Stimulated activated CD8-positive, alpha-beta memory T cell treated with anti-CD3 and anti-CD28 coated beads, Interleukin-2, amount 100 ng/mL, for 48 hours (primary cell): ENCODE results near the gene SH3TC2.

Experiments used
- DNase-seq, 2 donors: peaks; one replicate each; pipeline ENCODE4 v3.0.0-alpha.2; 2020; ENCODE audit warnings: low read depth in 2 of 2

The SH3TC2 gene

DNA sequence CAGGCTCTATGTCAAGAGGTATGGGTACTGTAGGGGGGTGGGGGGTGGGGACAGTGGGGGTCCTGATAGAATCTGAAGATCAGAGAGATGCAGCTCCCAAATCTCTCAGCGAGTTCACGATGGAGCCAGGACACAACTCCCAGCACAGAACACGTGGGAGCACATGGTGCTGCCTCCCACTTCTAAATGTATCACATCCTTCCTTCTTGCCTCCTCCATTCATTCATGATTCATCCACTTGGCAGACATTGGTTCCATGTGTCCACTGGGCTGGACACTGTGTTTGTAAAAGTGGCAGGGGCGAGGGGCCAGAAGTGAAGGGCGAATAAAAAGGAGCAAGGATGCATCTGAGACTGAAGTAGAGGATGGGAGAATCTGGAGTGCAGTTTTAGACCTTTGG is 33.9 kb downstream of the SH3TC2 start:
- no peak for DNase-seq

DNA sequence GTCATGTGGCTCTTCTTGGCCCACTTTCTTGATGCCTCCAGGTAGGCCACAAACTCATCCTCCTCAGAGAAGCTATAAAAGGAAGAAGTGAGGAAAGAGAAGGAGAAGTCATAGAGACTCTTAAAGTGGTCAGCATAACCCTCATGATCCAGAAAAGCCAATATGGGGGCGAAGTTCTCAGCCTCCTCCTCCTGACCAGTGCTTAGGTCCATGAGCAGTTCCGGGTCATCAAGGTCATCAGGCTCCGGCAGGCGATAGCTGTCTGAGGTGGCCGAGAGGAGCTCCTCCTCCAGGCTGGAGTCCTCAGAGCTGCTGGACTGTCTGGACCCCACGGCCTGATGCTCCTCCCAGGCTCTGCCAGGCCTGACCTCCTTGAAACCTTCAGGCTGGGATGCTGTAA is 34.7 kb downstream of the SH3TC2 start:
- no peak for DNase-seq

GRCh38 chr5:149027636-149028035 is 35.2 kb downstream of the SH3TC2 start:
- no peak for DNase-seq

GRCh38 chr5:149024943-149025342 is 37.9 kb downstream of the SH3TC2 start:
- DNase-seq: no peak

DNA sequence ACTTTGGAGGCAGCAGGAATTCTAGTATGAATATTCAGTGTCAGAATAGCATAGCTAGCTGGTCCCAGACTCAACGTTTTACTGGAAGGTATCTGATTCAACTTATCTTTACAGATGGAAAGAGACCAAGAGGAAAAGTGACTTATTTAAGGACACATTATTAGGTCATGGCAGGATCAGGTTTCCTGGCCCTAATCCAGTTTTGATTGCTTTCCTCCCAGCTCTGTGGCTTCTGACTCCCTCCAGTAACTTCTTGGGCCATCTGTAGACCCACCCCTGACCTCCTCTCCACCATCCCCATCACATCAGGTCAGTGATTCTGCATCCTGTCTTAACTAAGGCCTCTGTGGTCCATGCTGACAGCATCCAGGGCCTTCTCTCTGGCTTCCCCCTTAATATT is 38.4 kb downstream of the SH3TC2 start:
- DNase-seq: no peak

DNA sequence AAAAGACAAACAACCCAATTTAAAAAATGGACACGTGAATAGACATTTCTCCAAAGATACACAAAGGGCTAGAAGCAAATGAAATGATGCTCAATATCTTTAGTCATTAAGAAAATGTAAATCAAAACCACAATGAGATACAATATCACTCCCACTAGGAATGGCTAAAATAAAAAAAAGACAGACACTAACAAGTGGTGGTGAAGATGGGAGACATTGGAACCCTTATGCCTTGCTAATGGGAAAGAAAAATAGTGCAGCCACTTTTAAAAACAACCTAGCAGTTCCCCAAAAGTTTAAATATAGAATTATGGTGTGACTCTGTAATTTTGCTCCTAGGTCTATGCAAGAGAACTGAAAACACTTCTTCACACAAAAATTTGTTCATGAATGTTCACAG is 40.7 kb downstream of the SH3TC2 start:
- DNase-seq: no peak

GRCh38 chr5:149019679-149020078 is 43.2 kb downstream of the SH3TC2 start:
- no peak for DNase-seq

DNA sequence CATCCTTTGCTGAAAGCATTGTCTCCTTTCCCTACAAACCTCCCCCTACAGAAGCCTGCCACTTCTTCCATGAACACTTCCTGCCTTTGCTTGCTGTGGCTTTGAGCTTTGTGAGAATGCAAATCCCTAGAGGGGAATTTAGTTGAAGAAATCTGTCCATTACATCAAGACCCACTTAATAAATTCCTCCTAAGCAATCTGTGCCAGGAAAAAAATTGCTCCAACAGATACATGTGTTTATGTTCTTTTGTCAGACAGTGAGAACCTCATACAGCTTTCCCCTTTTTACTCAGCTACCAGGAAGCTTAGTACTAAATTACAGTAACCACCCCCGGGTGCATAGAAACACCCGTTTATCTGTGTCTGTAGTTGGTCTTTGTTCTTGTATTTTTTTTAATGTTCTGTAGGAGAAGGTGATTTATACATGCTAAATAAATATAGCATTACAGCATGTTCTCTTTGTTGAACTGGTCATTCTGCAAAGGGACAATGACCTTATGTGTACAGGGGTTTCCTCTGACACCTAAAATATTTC is 43.9 kb downstream of the SH3TC2 start:
- no peak for DNase-seq

DNA sequence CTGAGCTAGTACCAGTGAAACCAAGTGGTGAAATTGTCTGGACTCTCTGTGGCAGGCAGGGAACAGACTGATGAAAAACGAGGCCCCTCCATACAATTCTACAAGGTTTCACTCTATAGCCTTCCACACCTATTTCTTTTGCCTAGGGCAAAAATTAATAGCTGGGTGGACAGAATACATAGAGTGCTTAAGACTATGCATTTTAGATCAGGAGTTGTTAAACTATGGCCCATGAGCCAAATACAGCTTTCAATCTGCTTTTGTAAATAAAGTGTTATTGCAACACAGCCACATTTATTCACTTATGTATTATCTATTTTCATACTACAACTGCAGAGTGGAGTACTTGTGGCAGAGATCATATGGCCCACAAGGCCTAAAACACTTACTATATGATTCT is 45.2 kb downstream of the SH3TC2 start:
- no peak for DNase-seq

GRCh38 chr5:149015561-149015960 is 47.3 kb downstream of the SH3TC2 start:
- no peak for DNase-seq

DNA sequence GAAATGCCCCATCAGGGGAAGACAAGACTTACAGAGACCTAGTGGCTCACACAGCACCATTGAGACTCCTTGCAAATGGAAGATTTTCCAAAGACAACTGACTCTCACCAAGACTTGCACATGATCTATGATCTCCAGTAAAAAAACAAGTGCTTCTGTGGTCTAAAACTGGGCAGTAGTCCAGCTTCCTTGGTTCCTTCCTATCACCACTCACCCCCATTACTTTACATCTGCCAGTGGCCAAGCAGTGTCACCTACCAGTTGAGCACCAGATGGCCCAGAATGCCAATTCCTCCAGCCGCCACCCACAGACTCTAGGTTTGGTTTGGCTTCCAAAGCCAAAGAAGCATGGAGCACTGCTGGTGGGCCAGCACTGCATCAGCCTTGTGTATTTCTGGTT is 47.7 kb downstream of the SH3TC2 start:
- DNase-seq: no peak

GRCh38 chr5:149014571-149015031 is 48.3 kb downstream of the SH3TC2 start:
- no peak for DNase-seq

- DNase-seq: no peak
Observed at GRCh38 chr5:149013796-149014195, 49.1 kb downstream of the SH3TC2 start.

GRCh38 chr5:149012350-149012749 is 50.5 kb downstream of the SH3TC2 start:
- DNase-seq: no peak

DNA sequence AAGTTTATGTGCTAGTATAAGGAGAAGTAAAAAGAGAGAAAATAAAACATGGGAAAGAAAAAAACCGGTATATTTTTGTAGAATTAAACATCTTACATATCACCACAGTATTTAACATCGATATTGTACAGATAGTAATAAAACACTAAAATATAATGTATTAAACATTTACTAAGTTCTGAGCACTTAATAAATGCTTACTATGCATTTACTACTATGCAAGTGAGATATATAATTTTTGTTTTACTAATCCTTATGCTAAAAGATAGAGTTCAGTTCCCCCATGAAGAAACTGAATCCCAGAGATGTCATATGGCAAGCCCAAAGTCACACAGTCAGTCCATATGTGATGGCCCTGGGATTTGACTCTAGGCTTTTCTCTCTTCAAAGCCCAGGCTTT is 51.1 kb downstream of the SH3TC2 start:
- no peak for DNase-seq

- DNase-seq: no peak
Observed at GRCh38 chr5:149011084-149011483, 51.8 kb downstream of the SH3TC2 start.

GRCh38 chr5:149007174-149007573 is 55.7 kb downstream of the SH3TC2 start:
- DNase-seq: no peak

DNA sequence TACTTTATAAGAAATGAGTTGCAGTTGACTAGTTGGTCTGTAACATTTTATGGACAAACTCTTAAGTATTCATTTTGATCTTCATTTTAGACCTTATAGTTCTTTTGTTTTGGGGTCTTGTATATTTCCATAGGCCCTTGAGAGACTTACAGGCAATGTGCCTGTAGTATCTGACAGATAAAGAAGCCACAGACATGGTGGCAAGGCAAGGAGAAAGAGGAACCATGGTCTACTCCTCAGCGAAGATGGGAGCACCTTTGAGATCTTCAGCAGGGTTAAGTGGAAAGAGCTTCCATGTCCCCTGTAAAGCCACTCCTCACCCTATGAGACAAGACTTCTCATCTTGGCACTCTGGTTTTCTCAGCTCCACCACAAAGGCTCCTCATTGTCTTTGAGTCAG is 56.4 kb downstream of the SH3TC2 start:
- DNase-seq: no peak

GRCh38 chr5:149005077-149005892 is 57.6 kb downstream of the SH3TC2 start:
- no peak for DNase-seq

DNA sequence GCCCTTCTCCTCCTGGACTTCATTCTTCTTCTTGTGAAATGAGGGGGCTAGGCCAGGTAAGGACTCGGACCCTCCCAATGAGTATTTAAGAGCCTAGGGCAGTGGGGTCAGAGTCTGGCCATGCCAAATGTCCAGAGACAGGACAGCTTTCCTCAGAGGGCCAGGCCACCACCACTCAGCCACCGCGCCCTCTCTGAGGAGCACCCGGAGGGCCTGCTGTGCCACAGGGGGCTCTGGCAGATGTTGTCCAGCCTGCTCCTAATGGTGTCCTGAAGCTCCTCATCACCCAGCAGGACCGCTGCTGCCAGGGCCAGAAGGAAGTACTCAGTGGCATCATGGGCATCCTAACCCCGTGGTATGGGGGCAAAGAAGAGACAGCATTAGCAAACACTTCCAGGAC is 58.3 kb downstream of the SH3TC2 start:
- DNase-seq: no peak

DNA sequence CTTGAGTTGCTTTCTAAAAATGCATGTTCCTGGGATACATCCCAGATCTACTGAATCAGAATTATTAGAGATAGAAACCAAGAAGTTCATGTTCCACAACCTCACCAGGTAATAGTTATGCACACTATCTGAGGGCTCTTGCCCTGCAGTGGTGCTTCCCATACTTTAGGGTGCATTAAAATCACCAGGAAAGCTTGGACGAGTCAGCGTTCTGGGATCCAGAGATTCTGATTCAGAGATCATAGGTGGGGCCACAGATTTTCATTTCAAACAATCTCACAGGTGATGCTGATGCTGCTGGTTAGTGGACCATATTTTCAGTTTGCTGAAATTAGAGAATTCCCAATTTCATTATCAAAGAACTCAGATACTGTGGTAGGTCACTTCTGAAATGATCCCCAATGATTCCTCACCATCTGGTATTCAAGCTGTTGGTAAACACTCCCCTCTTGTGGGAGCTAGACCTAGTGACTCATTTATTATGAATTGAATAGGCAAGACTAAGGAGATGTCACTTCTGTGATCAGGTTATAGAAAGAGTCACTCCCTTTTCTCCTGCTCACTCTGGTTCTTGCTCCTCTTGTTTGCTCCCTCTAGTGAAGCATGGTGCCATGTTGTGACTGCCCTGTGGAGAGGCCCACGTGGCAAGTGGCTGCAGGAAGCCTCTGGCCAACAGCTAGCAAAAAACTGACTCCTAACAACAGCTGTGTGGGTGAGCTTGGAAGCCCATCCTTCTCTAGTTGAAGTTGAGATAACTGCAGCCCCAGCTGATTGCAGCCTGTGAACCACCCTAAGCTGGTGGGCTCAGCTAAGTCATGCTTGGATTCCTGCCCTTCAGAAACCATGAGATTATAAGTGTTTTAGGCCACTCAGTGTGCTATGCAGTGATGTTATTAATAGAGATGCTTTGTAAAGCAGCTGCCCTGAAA is 59.8 kb downstream of the SH3TC2 start:
- no peak for DNase-seq

DNA sequence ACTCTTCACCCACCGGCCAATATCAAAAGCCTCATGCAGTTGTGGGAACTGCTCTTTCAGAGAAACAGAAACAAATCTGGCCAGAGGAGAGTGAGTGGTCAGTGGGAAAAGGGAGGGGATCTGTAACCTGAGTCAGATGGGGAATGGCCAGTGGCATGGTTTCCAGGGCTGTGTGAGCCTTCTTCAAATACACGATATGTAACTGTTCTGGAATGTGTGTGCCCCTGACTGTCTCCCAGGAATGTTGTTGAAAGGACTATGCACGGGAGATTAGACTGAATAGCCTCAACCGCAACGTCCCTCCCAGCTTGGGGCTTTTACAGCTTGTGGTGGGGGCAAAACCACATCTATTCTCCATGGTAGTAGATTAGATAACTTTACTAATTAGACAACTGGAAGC is 60.8 kb downstream of the SH3TC2 start:
- no peak for DNase-seq

GRCh38 chr5:149001162-149001561 is 61.7 kb downstream of the SH3TC2 start:
- no peak for DNase-seq
